HG02938 (cell line): ENCODE results near the gene C4orf17.
A peak's percentile ranks its signal among the peaks of the same experiment; 100 is the strongest.
"Not testable (repeated sequence)": the region's sequence is repeated elsewhere in the genome, so short reads cannot be mapped to it uniquely, and the experiment has no call there.

ENCODE experiments used
- ATAC-seq: cut with Tn5 transposase; IDR thresholded peaks from one replicate; pipeline ENCODE4 v1.9.1; 2021; ENCODE audit warnings: mild to moderate bottlenecking, moderate library complexity; ENCODE audit not compliant: unreplicated experiment

Gene C4orf17

DNA sequence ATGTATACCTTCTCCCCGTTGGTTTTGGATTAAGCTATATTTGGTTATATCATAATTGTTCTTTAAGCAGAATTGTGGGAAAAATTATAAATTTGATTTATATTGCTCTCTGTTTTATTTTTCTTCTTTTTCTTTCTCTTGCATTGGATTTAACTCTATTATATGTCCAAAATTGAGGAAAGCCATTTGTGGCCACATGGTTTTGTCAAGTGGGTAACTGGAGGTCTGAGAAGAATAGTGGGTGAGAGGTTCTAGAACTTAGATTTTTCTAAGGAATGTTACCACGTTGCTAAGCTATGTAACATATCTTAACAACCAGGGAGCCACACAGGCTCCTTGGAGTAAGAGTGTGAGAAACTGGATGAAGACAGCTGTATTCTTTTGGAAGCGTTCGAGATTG, at the start of gene C4orf17:
C4orf17 (plus strand) TSS at position 301 of the 400 bp plus-strand sequence. CDS start 2,061 bp downstream, outside the sequence.
- no peak for ATAC-seq

DNA sequence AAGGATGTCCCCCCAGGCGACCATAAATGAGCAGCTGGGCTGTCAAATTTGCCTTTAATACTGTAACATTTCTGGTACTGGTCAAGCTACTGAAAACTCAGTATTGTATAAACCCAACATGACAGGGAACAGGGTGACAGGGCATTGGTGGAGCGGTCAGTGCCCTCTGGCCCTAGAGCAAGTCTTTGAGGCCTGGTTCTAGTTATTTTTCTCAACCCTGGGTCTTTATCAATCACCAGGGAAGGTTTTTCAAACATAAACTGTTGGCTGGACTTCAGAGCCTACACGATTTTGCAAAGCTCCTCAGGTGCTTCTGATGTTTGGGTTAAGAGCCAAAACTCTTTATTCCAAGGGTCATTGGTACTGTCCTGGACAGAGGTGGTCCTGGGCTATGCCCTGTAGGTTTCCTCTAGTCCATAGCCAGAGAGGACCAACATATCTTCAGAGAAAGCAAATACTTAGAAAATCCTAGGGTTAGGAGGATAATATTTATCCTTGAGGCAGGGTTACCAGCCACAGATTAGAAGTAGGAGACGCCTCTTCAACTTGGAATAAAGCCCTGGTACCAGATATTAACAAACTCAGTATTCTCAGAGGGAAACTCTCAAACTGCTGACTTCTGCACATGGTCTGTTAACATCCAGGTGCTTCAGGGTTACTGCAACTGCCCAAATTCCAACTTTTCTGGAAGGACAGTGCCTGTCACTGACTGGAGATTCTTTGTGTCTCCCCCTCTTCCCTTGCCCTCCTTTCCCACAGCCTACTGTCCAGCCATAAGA, 49.0 kb upstream of the C4orf17 start:
- ATAC-seq = no peak

DNA sequence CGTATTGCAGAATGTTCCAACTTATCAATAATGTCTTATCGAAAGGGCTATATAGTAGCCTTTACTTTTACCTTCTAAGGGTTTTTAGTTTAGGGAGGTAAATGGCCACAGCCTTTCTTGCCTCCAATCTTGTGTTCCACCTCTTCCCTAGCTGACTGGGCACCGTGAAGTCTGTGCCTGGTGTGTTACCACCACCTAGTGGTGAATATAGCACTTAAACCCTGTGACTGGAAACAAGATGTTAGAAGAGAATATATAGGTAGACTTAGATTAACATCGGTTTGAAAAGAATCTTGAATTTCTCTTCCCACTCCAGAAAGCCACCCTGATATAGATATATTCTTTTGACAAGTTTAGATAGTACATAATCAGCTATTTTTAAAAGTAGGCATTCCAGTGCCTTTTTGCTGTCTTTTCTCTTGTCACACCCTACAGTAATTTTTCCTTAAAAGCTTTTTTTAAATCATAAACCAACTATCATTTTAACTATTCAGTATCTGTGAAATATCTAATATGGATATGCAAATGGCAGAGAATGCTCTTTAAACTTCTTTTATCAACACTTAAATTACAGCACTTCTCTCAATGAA, 47.9 kb upstream of the C4orf17 start:
- ATAC-seq = peak; percentile 93

DNA sequence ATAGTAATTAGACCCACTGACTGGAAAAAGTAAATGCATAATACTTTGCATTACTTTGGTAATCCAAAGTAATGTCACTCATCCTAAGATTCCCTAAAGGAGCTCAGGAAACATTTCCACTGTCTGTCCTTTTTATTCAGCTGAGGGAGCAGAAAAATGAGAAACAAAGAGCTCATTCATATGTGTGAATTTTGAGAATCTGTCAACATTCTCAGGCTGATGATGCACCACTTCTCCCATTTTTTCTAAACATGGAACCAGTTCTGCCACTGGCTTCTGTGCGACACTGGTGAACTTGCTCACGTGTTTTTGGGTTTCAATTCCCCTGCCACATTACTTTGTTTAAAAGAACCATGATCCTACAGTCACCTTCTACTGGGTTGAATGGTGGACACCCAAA, 47.3 kb upstream of the C4orf17 start:
- ATAC-seq = no peak

DNA sequence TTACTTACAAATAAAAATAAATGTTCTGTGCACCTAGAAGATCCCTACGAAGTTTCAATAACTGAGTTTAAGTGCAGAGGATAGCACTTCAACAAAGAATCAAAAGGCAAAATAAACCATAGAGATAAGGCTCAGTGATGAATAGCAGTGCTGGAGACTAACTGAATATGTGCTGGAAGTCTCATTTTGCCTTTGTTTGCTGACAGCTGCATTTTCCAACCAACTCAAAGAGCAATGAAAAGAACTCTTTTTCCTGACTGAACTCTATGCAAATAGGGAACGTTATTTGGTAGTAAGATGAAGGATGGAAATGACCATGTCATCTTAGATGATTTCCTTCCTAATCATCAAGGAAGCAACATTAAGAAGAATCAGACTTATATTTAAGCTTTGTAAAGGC, 42.9 kb upstream of the C4orf17 start:
- ATAC-seq = no peak

DNA sequence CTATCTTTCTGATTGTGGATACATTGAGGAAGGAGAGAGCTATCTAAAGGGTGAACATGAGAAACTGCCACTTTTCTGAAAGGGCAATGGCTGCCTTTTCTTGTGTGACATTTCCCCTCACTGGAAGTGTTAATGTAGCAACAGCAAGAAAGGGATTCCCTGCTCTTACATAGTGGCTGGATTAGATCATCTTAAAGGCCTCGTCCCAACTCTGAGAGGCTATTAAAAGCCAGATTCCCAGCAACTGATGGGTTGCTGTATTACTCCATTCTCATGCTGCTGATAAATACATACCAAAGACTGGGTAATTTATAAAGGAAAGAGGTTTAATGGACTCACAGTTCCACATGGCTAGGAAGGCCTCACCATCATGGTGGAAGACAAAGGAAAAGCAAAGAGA, 41.9 kb upstream of the C4orf17 start:
- ATAC-seq = no peak

DNA sequence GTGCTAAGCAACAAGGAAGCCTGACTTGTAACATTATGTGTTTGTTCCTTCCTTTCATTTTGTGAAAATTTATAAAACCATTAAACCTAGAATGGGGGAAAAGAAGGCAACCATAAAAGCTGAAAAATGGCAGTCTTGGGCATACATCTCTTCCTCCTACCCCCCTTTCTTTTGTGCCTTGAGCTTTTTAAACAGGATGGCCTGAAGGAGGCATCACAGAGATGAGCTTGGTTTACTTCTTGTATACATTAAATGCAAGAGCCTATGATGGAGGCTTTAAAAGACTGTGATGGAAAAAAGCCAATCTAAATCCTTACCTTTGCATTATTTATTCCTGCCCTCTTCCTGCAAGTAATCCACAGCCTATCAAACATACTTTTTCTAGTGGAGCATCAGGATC, 39.5 kb upstream of the C4orf17 start:
- no peak for ATAC-seq

DNA sequence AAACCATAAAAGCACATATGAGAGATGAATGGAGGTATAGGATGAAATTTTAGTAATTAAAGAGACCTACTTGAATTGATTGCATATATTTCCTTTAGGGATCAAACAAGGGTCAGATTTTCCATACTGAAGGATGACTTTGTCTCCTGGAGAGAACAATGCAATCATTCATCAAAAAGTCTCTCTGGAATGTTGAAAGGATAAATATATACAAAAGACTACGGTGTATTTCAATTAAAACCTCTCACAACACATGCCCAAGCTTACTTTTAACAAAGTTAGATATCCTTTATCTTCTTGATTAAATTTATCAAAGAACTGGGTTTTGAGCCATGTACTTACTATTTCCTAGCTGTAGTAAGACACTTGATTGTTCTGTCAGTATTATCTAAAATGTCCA, 38.9 kb upstream of the C4orf17 start:
- no peak for ATAC-seq

DNA sequence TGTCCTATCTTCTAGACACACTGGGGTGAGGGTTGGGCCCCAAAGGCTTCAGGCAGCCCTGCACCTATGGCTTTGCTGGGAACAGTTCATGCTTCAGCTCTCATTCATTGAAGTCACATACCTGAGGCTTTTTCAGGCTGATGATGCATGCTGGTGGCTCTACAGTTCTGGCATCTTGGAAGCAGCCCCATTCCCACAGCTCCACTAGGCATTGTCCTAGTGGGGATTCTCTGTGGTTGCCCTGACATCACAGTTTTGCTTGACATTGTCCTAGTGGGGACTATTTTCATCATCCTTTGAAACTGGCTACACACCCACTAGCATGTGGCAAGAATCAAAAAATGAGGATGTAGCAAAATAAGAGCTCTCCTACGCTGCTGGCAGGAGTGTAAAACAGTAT, 37.7 kb upstream of the C4orf17 start:
- ATAC-seq = no peak

DNA sequence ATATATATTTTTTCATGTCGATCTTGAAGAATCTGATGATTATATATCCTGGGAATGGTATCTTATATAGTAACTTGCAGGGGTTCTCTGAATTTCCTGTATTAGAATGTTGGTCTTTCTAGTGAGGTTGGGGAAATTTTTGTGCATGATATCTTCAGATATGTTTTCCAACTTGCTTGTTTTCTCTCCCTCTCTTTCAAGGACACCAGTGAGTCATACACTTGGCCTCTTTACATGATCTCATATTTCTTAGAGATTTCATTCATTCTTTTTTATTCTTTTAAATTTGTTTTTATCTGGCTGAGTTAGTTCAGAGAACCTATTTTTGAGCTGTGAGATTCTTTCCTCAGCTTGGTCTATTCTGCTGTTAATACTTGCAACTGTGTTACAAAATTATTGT, 27.2 kb upstream of the C4orf17 start:
- no peak for ATAC-seq

DNA sequence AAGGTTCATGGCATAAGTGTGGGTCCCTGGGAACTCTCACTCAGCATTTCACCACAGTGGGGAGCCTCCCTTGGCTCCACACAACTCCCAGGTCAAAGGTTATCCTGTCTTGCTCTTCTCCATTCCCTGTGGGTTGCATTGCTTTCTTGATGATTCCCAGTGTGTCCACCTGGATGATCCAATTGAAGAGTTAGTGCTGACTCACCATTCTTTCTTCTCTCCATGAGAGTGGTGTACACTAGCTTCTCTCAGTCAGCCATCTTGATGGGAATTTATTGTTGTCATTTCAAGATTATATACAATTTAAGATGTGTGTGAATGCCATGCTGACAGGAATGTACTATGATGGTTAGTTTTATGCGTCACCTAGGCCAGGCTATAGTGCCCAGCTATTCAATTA, 25.6 kb upstream of the C4orf17 start:
- no peak for ATAC-seq

DNA sequence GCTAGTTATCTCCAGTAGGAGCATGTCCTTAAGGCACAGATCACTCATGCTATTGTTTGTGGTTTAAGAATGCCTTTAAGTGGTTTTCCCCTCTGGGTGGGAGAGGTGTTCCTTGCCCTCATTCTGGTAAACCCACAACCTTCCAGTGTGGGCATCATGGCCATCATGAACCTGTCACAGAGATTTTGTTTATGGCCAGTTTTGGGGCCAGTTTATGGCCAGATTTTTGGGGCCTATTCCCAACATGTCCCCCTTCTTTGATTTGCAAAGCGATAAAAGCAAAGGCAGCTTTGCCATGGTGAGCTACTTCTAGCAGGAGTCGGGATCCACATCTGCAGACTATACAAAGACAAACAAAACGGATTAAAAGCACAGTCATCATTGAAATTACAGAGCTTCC, 24.2 kb upstream of the C4orf17 start:
- not testable (repeated sequence) for ATAC-seq

DNA sequence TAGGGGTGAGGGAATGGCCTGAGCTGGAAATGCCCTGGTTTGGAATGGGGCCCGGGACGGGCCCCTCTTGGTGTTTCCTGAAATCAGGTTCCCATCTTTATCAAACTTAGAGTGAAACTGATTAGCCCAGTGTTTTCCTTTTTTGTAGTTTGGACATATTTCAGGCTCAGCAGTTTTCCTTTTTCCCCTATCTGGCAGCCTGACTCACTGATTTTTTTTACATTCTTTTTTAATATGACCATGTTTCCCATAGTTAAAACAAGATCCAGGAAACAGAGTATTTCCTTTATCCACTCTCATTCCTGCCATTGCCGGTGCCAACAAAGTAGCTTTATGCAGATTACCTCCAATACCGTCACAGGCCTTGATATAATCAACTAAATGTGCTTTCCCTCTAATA, 20.5 kb upstream of the C4orf17 start:
- no peak for ATAC-seq

DNA sequence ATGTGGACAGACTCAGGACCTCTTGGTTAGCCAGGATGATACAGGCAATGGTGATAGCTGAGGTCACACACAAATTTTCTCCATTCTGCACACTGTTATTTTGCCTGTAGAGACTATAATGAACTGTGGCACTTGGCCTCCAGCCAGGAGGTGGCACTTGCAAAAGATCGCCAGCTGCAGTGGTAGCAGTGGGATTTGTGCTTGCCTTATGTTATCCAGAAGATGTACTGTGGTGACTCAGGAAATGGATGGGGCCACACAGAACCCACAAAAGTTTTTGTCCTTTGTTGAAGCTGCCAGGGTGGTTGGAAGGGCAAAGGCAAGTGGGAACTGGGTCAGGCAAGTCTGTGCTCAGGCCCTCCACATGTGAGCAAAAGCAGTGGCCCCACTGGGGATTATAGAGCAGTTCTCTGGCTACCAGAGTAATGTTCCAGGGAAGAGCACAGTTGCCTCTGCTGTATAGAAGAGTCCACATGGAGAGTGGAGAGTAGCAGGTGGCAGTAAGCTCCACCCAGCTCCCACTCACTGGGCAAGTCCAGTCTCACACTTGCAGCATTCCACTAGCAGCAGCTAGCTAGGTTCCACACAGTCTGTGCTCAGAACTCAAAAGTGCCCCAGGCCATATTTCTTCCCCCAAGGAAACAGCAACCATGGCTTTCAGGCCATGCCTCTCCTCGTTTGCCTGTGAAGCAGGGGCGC, 5.9 kb upstream of the C4orf17 start:
- ATAC-seq = no peak

DNA sequence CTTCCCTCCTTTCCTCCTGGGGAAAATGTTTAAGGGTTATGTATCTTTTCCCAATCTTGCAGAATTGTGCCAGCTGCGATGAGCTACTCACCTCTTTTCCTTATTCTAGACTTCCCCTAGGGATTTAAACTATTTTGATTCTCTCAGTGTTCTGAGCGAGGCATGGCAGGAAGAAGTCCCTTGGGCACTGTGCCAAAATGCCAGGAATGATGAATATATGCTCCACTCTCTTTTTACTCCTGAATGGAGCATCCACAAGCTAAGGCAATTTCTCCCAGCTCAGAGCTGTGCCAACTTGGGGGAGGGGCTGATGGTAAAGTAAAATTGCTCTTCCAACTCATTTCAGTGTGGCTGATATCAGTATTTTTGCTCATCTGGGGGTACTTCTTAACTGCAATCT, 4.0 kb upstream of the C4orf17 start:
- no peak for ATAC-seq

DNA sequence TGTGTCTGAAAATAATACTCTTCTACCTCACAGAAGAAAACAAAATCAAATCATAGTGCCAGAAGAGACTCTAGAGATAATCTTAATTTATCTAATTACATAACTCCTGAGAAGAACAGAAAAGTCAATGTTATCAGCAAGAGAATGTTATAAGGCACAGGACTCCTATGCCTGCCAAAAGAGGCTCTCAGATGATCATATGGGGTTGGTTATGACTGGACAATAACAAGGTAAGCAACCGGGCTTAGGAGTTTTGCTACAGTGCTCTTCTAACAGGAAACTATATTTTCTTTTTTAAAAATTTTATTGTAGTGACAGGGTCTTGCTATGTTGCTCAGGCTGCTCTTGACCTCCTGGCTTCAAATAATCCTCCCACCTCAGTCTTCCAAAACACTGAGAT, 3.5 kb upstream of the C4orf17 start:
- no peak for ATAC-seq

DNA sequence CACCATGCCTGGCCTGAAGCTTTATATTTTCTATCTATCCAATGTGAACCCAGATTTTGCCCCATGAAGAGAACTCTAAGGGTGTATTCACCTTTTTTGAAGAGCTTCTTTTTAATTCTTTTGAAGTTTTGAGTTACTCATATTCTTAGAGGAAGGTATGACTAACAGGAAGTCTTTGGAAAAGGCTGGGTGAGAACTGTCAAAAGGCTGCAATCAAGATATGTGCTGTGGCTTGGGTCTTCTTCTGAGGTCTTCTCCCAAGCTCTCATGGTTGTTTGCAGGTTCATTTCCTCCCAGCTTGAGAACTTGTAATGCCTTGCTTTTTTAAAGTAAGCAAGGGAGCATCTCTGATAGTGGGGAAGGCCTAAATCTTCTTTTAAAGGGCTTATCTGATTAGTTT, 3.1 kb upstream of the C4orf17 start:
- ATAC-seq = no peak

DNA sequence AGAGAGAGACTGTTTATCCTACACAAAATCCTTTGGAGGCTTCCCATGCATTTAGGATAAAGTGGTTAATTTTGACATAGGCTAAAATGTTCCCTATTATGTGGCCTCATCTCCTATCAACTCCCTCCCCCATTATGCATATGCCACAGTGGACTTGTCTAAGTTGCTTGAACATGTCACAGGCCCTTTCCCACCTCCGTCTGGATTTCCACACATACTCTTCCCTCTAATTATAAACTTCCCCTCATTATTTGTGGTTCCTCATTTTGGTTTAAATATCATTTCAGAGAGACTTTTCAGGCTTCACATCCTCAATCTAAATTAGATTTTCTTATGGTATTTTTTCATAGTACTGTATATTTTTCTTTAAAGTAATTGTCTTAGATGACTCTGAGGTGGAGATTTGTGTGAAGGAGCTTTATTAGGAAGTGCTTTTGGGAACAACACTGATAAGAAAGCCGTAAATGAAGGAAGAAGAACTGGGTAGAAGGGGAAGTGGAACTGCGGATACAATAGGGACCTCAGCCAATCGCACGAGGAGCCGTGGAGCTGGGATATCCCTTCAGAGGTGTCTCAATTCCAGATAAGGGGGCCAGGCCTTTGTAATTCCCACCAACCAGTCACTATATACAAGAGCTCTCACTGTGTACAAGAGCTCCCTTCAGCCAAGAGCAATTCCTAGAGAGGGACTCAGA, 7.9 kb downstream of the C4orf17 start:
- ATAC-seq = no peak

DNA sequence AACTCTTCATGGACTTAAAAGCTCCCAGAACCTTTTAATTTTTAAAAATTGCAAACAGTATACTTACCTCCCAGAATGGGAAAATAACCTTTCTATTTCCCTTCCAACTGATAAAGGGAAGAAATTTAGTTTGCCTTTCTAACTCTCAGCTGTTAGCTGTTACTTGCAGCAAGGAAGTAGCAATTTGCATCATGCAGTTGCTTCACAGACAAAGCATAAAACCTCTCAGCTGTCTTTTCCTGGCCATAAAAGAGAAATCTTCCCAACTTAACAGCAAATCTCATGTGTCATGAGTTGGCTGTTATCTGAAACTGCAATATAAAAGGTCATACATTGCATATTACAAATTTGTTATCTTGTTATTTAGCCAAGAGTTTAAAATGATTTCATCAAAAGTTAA, 18.4 kb downstream of the C4orf17 start:
- ATAC-seq = no peak

DNA sequence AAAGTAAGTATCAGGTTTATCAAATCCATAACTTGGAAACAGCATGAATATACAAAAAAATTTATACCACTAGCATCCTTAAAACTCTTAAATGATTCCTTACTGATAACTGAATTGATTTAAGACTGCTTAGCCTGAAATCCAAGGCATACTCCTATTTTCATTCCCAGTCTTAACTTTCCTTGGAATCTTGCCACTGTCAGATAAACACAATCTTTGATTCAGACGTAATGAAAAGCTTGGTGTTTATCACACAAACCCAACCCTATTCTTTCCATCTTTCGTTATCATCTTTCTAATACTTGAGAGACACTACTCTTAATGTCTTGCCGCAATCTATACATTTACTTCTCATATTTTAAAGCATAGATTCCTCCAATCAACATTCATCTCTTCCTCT, 19.1 kb downstream of the C4orf17 start:
- no peak for ATAC-seq

DNA sequence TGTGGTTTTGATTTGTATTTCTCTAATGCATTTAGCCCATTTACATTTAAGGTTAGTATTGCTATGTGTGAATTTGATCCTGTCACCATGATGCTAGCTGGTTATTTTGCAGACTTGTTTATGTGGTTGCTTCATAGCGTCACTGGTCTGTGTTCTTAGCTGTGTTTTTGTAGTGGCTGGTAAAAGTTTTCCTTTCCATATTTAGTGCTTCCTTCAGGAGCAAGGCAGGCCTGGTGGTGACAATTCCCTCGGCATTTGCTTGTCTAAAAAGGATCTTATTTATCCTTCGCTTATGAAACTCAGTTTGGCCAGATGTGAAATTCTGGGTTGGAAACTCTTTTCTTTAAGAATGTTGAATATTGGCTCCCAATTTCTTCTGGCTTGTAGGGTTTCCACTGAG, 23.9 kb downstream of the C4orf17 start:
- not testable (repeated sequence) for ATAC-seq

DNA sequence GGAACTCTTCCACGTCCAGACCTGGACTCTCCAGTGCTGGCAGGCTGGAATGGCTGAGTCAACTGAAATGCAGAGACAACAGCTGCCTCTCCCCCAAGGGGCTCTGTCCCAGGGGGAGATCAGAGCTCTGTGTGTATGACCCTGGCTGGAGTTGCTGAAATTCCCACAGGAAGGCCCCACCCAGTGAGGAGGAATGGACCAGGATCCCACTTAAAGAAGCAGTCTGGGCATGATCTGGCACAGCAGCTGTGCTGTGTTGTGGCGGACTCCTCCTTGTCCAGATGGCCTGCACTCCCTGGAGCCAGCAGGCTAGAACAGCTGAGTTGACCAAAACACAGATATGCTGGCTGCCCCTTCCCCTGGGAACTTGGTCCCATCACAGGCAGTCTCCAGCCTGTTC, 25.4 kb downstream of the C4orf17 start:
- ATAC-seq = no peak
